Measurements from ENCODE around the gene LRRC4C.

LRRC4C gene

GRCh38 chr11:40838181-40838683 lies 621.2 kb downstream of the LRRC4C start:
- DNase-seq, result no peak

GRCh38 chr11:40827116-40827515 lies 632.3 kb downstream of the LRRC4C start:
- no peak for DNase-seq

DNA sequence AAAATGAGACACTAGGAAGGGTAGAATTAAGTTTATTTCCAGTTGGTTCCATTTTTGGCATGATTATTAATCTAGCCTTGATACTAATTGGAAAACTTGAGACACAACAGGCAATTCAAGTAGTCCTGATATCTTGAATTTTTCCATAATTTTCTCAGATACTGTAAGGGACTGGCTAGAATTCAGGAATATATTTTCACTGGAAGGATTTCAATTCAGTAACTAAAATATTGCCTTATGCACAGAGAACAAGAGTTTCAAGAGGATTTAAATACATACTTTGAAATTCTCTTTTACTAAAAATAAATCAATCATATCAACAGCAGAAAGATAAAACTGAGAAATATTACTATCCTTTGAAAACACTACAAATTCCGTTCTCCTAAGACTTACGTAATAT lies 632.9 kb downstream of the LRRC4C start:
- DNase-seq, result no peak

- no peak for DNase-seq
Measured at GRCh38 chr11:40825201-40825834, 634.1 kb downstream of the LRRC4C start.

GRCh38 chr11:40819230-40819629 lies 640.2 kb downstream of the LRRC4C start:
- DNase-seq, result no peak

DNA sequence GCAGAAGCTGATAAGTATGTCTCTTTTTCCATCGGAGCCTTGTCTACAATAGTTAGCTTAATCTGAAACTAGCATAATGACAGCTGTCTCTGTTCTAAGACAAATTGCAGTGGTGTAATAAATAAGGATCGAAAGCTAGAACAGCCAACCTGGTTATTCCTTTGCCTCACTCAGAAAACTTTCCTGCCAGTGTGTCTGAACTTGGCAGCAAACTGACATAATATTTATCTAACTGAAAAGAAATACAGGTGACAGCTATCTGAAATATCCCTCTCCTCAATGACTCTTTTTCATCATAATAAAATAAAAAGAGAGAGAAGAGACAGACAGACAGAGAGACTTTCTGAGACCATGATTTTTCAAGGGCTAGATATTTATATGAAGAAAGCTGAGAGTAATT lies 642.5 kb downstream of the LRRC4C start:
- no peak for DNase-seq

DNA sequence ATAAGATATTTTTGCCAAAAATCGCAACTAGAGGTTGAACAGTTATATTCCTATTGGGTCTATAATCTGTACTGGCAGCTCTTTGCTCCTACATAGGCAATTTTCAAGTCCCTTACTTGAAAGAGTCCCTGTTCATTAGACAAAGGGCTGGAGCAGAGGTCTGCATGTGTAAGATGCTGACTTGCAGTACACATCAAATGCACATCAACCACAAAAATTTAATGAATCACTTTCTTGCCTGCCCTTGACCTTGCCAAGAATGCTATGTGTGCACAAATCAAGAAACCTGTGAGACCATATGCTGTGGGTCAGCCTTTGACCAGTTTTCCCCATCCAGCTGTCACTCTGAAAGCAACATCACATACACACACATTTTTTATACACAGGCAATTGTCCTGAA lies 661.5 kb downstream of the LRRC4C start:
- no peak for DNase-seq

GRCh38 chr11:40787224-40787623 lies 672.2 kb downstream of the LRRC4C start:
- DNase-seq, result no peak

GRCh38 chr11:40763046-40763445 lies 696.4 kb downstream of the LRRC4C start:
- DNase-seq, result no peak

GRCh38 chr11:40759341-40759740 lies 700.1 kb downstream of the LRRC4C start:
- no peak for DNase-seq

GRCh38 chr11:40754297-40754696 lies 705.2 kb downstream of the LRRC4C start:
- no peak for DNase-seq

DNA sequence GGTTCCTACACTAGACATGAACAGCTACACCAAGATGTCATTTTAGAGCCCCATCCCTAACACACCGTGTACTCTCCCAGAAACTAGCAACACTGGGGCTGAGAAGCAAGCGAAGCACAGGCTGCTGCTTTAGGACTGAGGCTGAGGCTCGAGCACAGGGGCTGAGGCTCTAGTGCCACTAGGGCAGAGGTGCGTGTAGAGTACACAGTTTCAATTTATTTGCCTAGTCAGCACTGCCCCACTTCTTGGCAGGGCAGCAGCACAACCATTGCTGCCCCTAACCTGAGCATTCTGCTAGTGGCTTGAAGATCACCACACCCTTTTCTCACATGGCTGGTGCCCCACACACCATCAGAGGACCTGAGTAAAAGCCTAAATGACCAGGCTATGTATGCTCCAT lies 713.2 kb downstream of the LRRC4C start:
- no peak for DNase-seq

- no peak for DNase-seq
Measured at GRCh38 chr11:40732132-40732531, 727.3 kb downstream of the LRRC4C start.

- peak; percentile 8 for DNase-seq
Measured at GRCh38 chr11:40722179-40722795, 737.2 kb downstream of the LRRC4C start.

DNA sequence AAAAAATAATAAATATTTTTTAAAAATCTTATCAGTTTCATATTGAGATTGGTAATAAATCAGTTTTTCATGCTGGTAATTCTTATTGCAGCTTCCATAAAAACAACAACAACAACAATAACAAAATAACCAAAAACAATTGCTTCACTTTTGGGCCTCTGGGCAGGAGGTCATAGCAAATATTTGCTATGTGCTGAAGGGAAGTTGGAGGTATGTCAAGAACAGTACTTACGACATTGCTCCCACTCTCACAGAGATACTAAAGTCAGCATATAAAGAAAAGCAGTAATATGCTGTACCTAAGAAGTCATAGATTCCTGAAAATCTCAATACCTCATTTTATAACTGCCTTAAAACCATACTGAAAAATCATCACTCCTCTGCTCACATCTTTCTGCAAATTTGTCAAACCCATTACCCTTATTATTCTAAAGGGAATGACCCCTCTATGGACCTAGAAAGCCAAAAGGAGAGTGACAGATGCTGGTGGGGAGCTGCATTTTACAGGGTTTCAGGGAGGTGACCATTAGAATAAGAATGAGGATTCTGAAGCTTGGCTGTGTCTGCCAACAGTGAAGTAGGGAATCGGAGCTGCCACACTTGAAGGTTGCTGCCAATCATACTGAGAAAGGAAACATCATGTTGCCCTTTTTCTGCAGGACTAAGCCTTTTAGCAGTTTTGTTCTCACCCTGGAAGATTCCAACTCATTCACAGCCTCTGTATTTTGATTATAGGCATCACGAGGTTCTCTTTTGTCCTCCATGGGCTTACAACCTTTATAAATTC lies 742.9 kb downstream of the LRRC4C start:
- no peak for DNase-seq

DNA sequence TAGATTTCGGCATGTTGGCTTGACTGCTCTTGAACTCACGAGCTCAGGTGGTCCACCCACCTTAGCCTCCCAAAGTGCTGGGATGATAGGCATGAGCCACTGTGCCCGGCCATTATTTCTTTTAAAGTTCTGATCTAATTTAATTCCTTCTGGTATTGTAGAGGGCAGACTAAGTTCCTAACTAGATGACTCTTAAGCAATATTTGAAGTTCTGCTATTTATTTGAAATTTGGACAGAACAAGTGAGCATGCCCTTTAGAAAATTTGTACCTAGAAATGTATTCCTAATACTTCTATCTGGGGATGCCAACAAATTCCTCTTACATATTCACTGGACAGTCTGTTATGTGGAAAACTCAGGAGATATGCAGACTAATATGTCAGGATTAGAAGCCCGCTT lies 746.4 kb downstream of the LRRC4C start:
- DNase-seq, result no peak

- no peak for DNase-seq
Measured at GRCh38 chr11:40701027-40701426, 758.4 kb downstream of the LRRC4C start.

DNA sequence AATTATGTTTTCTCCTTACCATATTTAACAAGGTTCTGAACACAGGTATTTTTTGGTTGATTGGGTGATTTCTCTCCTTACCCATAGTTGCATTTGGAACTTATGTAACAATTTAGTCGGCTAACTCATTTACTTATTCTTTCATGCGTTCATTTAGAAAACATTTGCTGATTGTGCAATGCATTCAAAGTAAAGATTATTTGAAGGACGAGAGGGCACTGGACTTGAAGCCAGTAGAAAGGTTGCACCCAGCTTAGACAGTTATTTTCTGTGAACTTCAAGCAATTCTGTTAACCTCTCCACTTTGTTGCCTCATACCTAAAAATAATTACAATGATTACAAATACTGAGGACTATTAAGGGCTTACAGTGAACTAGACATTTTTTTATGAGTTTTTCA lies 769.6 kb downstream of the LRRC4C start:
- no peak for DNase-seq

GRCh38 chr11:40688369-40688768 lies 771.1 kb downstream of the LRRC4C start:
- DNase-seq, result no peak

DNA sequence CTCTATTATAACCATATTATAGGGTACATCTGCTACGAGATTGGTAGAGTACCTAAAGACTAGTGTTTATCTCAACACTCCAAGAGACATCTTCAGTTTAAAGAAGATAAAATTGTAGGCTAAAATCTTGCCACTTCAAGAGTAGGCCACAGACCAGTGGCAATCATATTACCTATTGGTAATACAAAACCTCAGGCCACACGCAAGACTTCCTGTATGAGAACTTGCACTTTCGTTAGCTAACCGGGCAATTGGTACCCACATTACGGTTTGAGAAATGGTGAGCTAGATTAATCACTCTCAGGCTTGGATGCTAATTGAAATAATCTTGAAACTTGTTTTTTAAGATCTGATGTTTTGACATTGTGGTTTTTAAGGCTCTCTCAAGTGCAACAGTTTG lies 772.7 kb downstream of the LRRC4C start:
- no peak for DNase-seq

GRCh38 chr11:40683010-40683409 lies 776.4 kb downstream of the LRRC4C start:
- no peak for DNase-seq

- DNase-seq, result no peak
Measured at GRCh38 chr11:40679276-40679675, 780.2 kb downstream of the LRRC4C start.

GRCh38 chr11:40647295-40647694 lies 812.2 kb downstream of the LRRC4C start:
- DNase-seq, result no peak

GRCh38 chr11:40642284-40642683 lies 817.2 kb downstream of the LRRC4C start:
- no peak for DNase-seq
